ENCODE results near the gene SMIM23.

- TF ChIP-seq CTCF (conservative IDR thresholded peaks at IDR 0.05; ENCODE audit: low read depth, low read length) (no peak), EZH2 (IDR thresholded peaks at IDR 0.05; ENCODE audit: borderline replicate concordance, low read depth, low read length, poor library complexity, severe bottlenecking) (no peak)
Measured at GRCh38 chr5:171745602-171746001, 40.0 kb upstream of the SMIM23 start.

All from A673 (cell line).